Esophagus squamous epithelium (tissue), 5 donors: ENCODE data around the gene ANK3. TPM values are rescaled to one million over a fixed set of nuclear protein-coding genes. Genes with fewer than 3 reads are reported as not detected.

ENCODE experiments used
- DNase-seq: peaks from one replicate; lab custom pipeline; 2025; lab: John Stamatoyannopoulos, UW
- H3K27ac ChIP-seq, 4 donors: fragments of 200-600 bp; sonication (generic); one replicate each; pipeline ENCODE4 v1.5.1; 2016 to 2019; ENCODE audit warnings: mild to moderate bottlenecking in 1 of 4
- H3K27me3 ChIP-seq, 4 donors: fragments of 200-600 bp; sonication (generic); 1 replicate in 3 of 4; 2 replicates in 1 of 4; pipeline versions ENCODE4 v1.5.1 to v1.6.0; 2017 to 2021; ENCODE audit warnings: antibody characterized with exemption in 1 of 4
- H3K36me3 ChIP-seq, 3 donors: fragments of 200-600 bp; sonication (generic); one replicate each; pipeline ENCODE4 v1.5.1; 2016 to 2019
- H3K4me1 ChIP-seq, 3 donors: fragments of 200-600 bp; sonication (generic); one replicate each; pipeline ENCODE4 v1.5.1; 2017 to 2019
- H3K4me3 ChIP-seq, 4 donors: fragments of 200-600 bp; sonication (generic); 1 replicate in 3 of 4; 2 replicates in 1 of 4; pipeline ENCODE4 v1.5.1; 2016 to 2019; ENCODE audit warnings: mild to moderate bottlenecking in 2 of 4, moderate library complexity in 1 of 4
- H3K9me3 ChIP-seq, 3 donors: fragments of 200-600 bp; sonication (generic); one replicate each; pipeline ENCODE4 v1.5.1; 2016 to 2019
- POLR2A ChIP-seq, 4 donors: fragments of 450-650 bp; IDR thresholded peaks; one replicate each; pipeline ENCODE4 v1.6.1; 2017; ENCODE audit warnings: antibody characterized with exemption in 4 of 4, mild to moderate bottlenecking in 4 of 4, moderate library complexity in 3 of 4
- WGBS, 2 donors: methylation state at CpG; one replicate each; pipeline ENCODE4 v1.1.5; 2018; 5-methylcytosine and 5-hydroxymethylcytosine counted together
- intact Hi-C: fragments of 100-400 bp; cut with DNase I; formaldehyde crosslinking; loops from one replicate; pipeline ENCODE4 v1.15.0; 2022
- total RNA-seq, 4 donors: library from RNA; depleted of rRNA; stranded (reverse); fragments of >200 nt; gene quantifications; one replicate each; pipeline ENCODE4 v1.1.0, GENCODE V29; 2016
- TF ChIP-seq, protein P1 (sequence below), 6 experiments: fragments of 450-650 bp in 4 of 6; fragments of 200-600 bp in 2 of 6; sonication (generic) in 2 of 6; IDR thresholded peaks; one replicate each; pipeline ENCODE4 v1.5.1; 2016 to 2019; ENCODE audit warnings: antibody characterized with exemption in 6 of 6, mild to moderate bottlenecking in 4 of 6, moderate library complexity in 4 of 6
- donor health status: DM: yes; HTN: yes; CAD: no.

The ANK3 gene
- total RNA-seq, 4 donors from 2014 or later = 23.1 to 59.1 (median 33.0) TPM

DNA sequence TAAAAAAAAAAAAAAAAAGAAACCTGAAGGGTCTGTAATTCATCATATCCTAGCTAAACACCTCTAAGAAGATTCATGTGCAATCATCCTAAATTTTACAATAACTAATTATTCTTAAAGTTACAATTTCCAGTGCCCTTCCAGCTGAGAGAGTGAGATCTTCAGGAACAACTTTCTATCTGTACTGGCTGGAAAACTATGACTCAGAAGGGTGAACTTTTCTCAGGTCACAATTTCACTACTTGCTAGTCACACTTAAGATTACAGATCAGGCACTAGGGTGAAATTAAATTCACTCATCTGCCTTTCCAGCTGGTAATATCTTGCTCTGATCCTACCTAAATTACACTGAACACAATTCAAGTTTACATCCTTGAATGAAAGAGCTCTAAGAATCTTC is 158.8 kb downstream of the ANK3 start:
- no peak for DNase-seq
- Histone ChIP-seq H3K4me1 (peaks cover 0 to 7% (median 0%) of the 10 kb centered on the region in 3 donors), H3K9me3 (no peaks in the 10 kb centered on the region), H3K27me3 (no peaks in the 10 kb centered on the region), H3K36me3 (no peaks in the 10 kb centered on the region), H3K4me3 (no peak overlapping the region), H3K27ac (no peak overlapping the region)
- no peak for TF ChIP-seq POLR2A (IDR thresholded peaks at IDR 0.05)
- TF ChIP-seq, protein P1, sequence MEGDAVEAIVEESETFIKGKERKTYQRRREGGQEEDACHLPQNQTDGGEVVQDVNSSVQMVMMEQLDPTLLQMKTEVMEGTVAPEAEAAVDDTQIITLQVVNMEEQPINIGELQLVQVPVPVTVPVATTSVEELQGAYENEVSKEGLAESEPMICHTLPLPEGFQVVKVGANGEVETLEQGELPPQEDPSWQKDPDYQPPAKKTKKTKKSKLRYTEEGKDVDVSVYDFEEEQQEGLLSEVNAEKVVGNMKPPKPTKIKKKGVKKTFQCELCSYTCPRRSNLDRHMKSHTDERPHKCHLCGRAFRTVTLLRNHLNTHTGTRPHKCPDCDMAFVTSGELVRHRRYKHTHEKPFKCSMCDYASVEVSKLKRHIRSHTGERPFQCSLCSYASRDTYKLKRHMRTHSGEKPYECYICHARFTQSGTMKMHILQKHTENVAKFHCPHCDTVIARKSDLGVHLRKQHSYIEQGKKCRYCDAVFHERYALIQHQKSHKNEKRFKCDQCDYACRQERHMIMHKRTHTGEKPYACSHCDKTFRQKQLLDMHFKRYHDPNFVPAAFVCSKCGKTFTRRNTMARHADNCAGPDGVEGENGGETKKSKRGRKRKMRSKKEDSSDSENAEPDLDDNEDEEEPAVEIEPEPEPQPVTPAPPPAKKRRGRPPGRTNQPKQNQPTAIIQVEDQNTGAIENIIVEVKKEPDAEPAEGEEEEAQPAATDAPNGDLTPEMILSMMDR (IDR thresholded peaks at IDR 0.05) = no peak
- intact Hi-C loops = no loop called here

DNA sequence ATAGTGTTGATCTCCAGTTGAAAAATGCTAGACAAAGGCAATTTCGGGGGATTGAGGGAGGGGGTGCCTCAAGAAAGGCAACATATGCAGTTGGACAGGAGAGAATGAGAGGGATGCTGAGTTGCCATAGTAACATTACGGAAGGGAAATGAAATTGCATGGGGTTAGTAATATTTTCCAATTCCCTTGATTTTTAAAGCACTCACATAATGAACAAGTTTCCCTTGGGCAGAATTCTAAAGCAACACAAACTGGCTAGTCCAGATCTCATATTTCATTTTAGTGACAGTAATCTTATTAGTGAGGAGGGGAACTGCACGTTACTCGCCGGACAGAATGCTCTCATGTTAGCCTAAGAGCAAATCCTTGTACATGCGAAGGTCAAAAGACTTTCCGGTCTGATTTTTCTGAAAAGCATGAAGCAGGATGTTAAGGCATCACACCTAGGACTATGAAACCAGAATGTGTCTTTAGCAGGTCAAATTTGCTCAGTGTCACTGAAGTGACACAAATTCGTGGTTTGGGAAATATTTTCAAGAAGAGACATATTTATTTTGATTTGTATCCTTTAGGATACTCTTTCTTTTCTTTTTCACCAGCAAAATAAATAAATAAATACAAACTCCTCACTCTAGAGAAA is 165.5 kb downstream of the ANK3 start:
- TF ChIP-seq, protein P1 (IDR thresholded peaks at IDR 0.05) = no peak
- TF ChIP-seq POLR2A (IDR thresholded peaks at IDR 0.05) = no peak
- Histone ChIP-seq H3K27me3 (no peaks in the 10 kb centered on the region), H3K9me3 (no peaks in the 10 kb centered on the region), H3K36me3 (no peaks in the 10 kb centered on the region), H3K4me1 (no peaks in the 10 kb centered on the region), H3K27ac (no peak overlapping the region), H3K4me3 (no peak overlapping the region)
- no peak for DNase-seq
- intact Hi-C loops = no loop called here
- 74 to 80% methylated on average over 8 of the region's 8 CpGs for WGBS, 2 donors

DNA sequence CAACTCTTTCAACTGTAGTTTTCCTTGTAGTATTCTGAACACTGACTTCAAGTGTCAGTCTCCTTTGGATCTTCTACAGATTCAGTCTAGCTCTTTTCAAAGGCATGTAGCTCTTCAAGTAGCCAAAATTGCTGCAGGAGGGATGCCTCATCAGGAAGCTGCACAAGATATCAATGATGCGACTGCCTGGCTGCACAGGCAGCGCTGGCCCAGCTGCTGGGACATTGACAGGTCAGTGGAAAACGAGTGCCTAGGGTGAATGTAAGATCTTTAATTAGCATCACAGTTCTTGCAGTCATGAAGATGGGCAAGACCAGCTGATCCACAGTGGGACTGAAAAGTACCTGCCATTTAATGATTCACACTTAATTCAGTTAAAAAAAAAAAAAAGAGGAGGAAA is 167.6 kb downstream of the ANK3 start:
- no peaks in the 10 kb centered on the region for H3K36me3 ChIP-seq
- TF ChIP-seq, protein P1 (IDR thresholded peaks at IDR 0.05) = no peak
- no peak for TF ChIP-seq POLR2A (IDR thresholded peaks at IDR 0.05)
- no peaks in the 10 kb centered on the region for H3K9me3 ChIP-seq
- no peak overlapping the region for H3K27ac ChIP-seq
- intact Hi-C loops = no loop called here
- H3K4me3 ChIP-seq = no peak overlapping the region
- no peaks in the 10 kb centered on the region for H3K4me1 ChIP-seq
- no peak for DNase-seq
- no peaks in the 10 kb centered on the region for H3K27me3 ChIP-seq
- 60 to 87% methylated on average over 3 of the region's 3 CpGs for WGBS, 2 donors

DNA sequence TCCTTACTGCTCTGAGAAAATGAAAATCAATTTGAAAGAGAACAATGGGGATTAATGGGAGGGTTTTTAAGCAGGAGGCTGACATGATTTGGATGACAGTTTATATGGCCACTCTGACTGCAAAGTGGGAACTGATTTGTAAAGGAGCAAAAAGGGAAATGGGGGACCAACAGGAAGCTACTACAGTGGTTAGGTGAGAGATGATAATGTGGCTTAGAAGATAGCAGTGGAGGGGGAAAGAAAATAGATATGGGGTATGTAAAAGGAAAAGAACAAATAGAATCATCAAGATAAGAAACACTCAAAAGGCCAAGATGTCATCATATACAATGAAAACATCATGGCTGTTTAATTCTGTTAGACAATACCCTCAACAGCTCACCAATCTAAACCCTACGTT is 177.5 kb downstream of the ANK3 start:
- TF ChIP-seq, protein P1 (IDR thresholded peaks at IDR 0.05) = no peak
- TF ChIP-seq POLR2A (IDR thresholded peaks at IDR 0.05) = no peak
- no peaks in the 10 kb centered on the region for H3K9me3 ChIP-seq
- H3K36me3 ChIP-seq = peaks cover 0 to 22% (median 0%) of the 10 kb centered on the region in 3 donors
- WGBS, 2 donors = 66 to 78% methylated on average over 1 of the region's 1 CpG
- no peak for DNase-seq
- no peak overlapping the region for H3K27ac ChIP-seq
- H3K4me1 ChIP-seq = no peaks in the 10 kb centered on the region
- no peak overlapping the region for H3K4me3 ChIP-seq
- intact Hi-C loops = no loop called here
- no peaks in the 10 kb centered on the region for H3K27me3 ChIP-seq

DNA sequence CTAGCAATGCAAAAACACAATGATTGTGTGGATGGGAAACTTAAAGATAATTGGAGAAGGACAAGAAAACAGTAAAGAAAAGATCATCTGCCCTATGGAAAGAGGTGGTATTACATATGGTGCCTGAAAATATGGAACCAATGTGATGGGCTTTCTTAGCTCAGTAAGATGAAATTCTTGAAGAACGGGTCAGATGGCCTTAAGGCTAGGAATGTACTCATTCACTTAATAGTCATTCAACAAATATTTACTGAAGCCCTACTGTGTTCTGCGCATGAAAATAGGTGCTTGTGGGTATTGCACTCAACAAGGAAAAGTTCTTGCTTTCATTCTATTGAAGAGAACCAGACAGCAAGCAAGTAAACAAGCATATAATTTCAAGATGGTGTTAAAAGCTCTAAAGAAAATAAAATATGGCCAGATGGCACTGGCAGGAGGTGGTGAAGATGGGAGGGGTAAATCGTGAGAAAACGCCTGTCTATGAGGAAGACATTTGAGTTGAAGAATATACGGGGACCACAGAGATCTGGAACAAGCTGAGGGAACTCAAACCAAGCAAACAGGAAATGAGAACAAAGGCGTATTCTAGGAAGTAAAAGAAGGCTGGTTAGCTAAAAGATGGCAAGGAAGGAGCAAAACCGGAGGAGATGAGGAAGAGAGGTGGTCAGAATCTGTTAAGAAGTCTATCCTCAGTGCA is 179.7 kb downstream of the ANK3 start:
- no peaks in the 10 kb centered on the region for H3K4me1 ChIP-seq
- no peaks in the 10 kb centered on the region for H3K27me3 ChIP-seq
- 53 to 60% methylated on average over 7 of the region's 7 CpGs for WGBS, 2 donors
- no peak overlapping the region for H3K27ac ChIP-seq
- no peak overlapping the region for H3K4me3 ChIP-seq
- DNase-seq = no peak
- intact Hi-C loops = loop anchor here (10.0 kb wide), 1 partner anchor 105 kb away; no protein-coding TSS in a partner anchor
- H3K36me3 ChIP-seq = peaks cover 0 to 26% (median 0%) of the 10 kb centered on the region in 3 donors
- no peaks in the 10 kb centered on the region for H3K9me3 ChIP-seq
- TF ChIP-seq POLR2A (IDR thresholded peaks at IDR 0.05) = no peak
- TF ChIP-seq, protein P1 (IDR thresholded peaks at IDR 0.05) = no peak
